HCT116 (cell line): ENCODE results near the gene PPIL6. TPM values are rescaled to one million over a fixed set of nuclear protein-coding genes. Genes with fewer than 3 reads are reported as not detected.

Experiments
- ATAC-seq: fragments of 200-7000 bp; cut with Tn5 transposase; 2 replicates; pipeline ENCODE4 v1.9.1; 2020; ENCODE audit warnings: mild to moderate bottlenecking, moderate library complexity
- BruUV-seq: library from RNA; stranded (reverse); fragments of 400-500 nt; replicated peaks from 2 replicates; lab custom pipeline; 2021; lab: Mats Ljungman, UMichigan
- CTCF ChIA-PET: fragments of 300-600 bp; sonication (Branson Sonifier 250); formaldehyde crosslinking; loops from one replicate; lab custom pipeline; 2021; ENCODE audit warnings: antibody characterized with exemption; lab: Charles Lee
- POLR2A ChIA-PET: fragments of 300-600, 350-600 bp; sonication (Branson Sonifier 250); formaldehyde crosslinking; loops from one replicate; lab custom pipeline; 2021; ENCODE audit warnings: antibody characterized with exemption; lab: Charles Lee
- RAD21 ChIA-PET, 2 experiments: fragments of 300-600 bp; sonication (Branson Sonifier 250); formaldehyde crosslinking; loops; one replicate each; lab custom pipeline; 2023; ENCODE audit warnings: low total read pairs in 2 of 2; ENCODE audit not compliant: uncharacterized antibody in 2 of 2, unreplicated experiment in 2 of 2, low non-redundant PET in 1 of 2; lab: Charles Lee
- DNase-seq: peaks from one replicate; pipeline ENCODE4 v3.0.0-alpha.2; 2010; ENCODE audit warnings: low read depth, low spot score
- H2AFZ ChIP-seq: fragments of 200-600 bp; shearing (Covaris generic), sonication (generic); 2 replicates; pipeline ENCODE4 v1.6.1; 2017; ENCODE audit warnings: low read depth, mixed run types, mixed read lengths, antibody characterized with exemption, low read length; ENCODE audit not compliant: poor library complexity, severe bottlenecking
- H3K27ac ChIP-seq: 2 replicates; pipeline ENCODE4 v1.5.1; 2012; ENCODE audit warnings: low read depth, low read length
- H3K27me3 ChIP-seq: fragments of 200-600 bp; sonication (generic); 2 replicates; pipeline ENCODE4 v1.6.1; 2016; ENCODE audit warnings: mixed run types, low read length, mixed read lengths; ENCODE audit not compliant: insufficient read depth
- H3K36me3 ChIP-seq, 2 experiments: fragments of 200-500 bp in 1 of 2; fragments of 200-600 bp in 1 of 2; sonication (Bioruptor generic) in 1 of 2; sonication (generic) in 1 of 2; 2 replicates each; pipeline versions ENCODE4 v1.5.1 to v1.6.1; 2014 to 2016; ENCODE audit warnings: low read length in 2 of 2, inconsistent platforms in 1 of 2, mixed read lengths in 1 of 2, mixed run types in 1 of 2; ENCODE audit not compliant: insufficient read depth in 2 of 2, control insufficient read depth in 1 of 2
- H3K4me1 ChIP-seq, 2 experiments: fragments of 200-600 bp in 1 of 2; sonication (generic) in 1 of 2; 2 replicates each; pipeline versions ENCODE4 v1.5.1 to v1.6.1; 2012 to 2017; ENCODE audit warnings: low read length in 2 of 2, inconsistent platforms in 1 of 2, mild to moderate bottlenecking in 1 of 2, mixed read lengths in 1 of 2, mixed run types in 1 of 2, moderate library complexity in 1 of 2; ENCODE audit not compliant: insufficient read depth in 2 of 2, control insufficient read depth in 1 of 2
- H3K4me2 ChIP-seq: fragments of 200-600 bp; sonication (generic); 2 replicates; pipeline ENCODE4 v1.6.1; 2017; ENCODE audit warnings: mixed run types, low read length, mixed read lengths
- H3K4me3 ChIP-seq, 2 experiments: fragments of 200-600 bp in 1 of 2; sonication (generic) in 1 of 2; replicated peaks in 1 of 2; 2 replicates each; pipeline ENCODE4 v1.5.1; 2011 to 2016; ENCODE audit warnings: low read length in 2 of 2, control low read depth in 1 of 2, low read depth in 1 of 2, mild to moderate bottlenecking in 1 of 2, mixed read lengths in 1 of 2, mixed run types in 1 of 2
- H3K79me2 ChIP-seq: fragments of 200-600 bp; sonication (generic); 2 replicates; pipeline ENCODE4 v1.6.1; 2017; ENCODE audit warnings: mild to moderate bottlenecking, mixed run types, low read length, moderate library complexity, mixed read lengths; ENCODE audit not compliant: insufficient read depth
- H3K9ac ChIP-seq: fragments of 200-600 bp; sonication (generic); 2 replicates; pipeline ENCODE4 v1.6.1; 2016; ENCODE audit warnings: low read length, mixed read lengths
- H3K9me2 ChIP-seq: fragments of 200-600 bp; sonication (generic), shearing (Covaris generic); 2 replicates; pipeline ENCODE4 v1.6.1; 2017; ENCODE audit warnings: mixed run types, mild to moderate bottlenecking, moderate library complexity; ENCODE audit not compliant: insufficient read depth
- H3K9me3 ChIP-seq, 2 experiments: fragments of 200-500 bp in 1 of 2; fragments of 200-600 bp in 1 of 2; sonication (Bioruptor generic) in 1 of 2; sonication (generic) in 1 of 2; 2 replicates each; pipeline ENCODE4 v1.6.1; 2014 to 2017; ENCODE audit warnings: low read length in 2 of 2, mixed read lengths in 2 of 2, inconsistent platforms in 1 of 2, low read depth in 1 of 2, mild to moderate bottlenecking in 1 of 2, mixed run types in 1 of 2, moderate library complexity in 1 of 2; ENCODE audit not compliant: control insufficient read depth in 1 of 2, insufficient read depth in 1 of 2
- H4K20me1 ChIP-seq: fragments of 200-600 bp; sonication (generic), shearing (Covaris generic); 2 replicates; pipeline ENCODE4 v1.6.1; 2017; ENCODE audit warnings: mixed run types, mild to moderate bottlenecking, moderate library complexity; ENCODE audit not compliant: insufficient read depth
- EGR1 ChIP-seq: IDR thresholded peaks from 2 replicates; pipeline ENCODE4 v1.6.1; 2012; ENCODE audit warnings: low read depth
- ELF1 ChIP-seq: IDR thresholded peaks from 2 replicates; pipeline ENCODE4 v1.6.1; 2012; ENCODE audit warnings: low read depth, borderline replicate concordance
- EZH2 ChIP-seq: fragments of 200-600 bp; sonication (generic); IDR thresholded peaks from 2 replicates; pipeline ENCODE4 v1.6.1; 2017; ENCODE audit warnings: antibody characterized with exemption, mixed run types
- FOSL1 ChIP-seq: IDR thresholded peaks from 2 replicates; pipeline ENCODE4 v1.6.1; 2012; ENCODE audit warnings: low read depth
- JUND ChIP-seq: IDR thresholded peaks from 2 replicates; pipeline ENCODE4 v1.6.1; 2012
- MAX ChIP-seq: IDR thresholded peaks from 2 replicates; pipeline ENCODE4 v1.6.1; 2012
- POLR2A ChIP-seq: IDR thresholded peaks from 2 replicates; pipeline ENCODE4 v1.7.0; 2011; ENCODE audit warnings: borderline replicate concordance; ENCODE audit not compliant: insufficient read depth, insufficient read length; ENCODE audit errors: extremely low read depth
- REST ChIP-seq: IDR thresholded peaks from 2 replicates; pipeline ENCODE4 v1.6.1; 2012; ENCODE audit warnings: low read depth
- SIN3A ChIP-seq: IDR thresholded peaks from 2 replicates; pipeline ENCODE4 v1.6.1; 2012; ENCODE audit warnings: low read depth
- SRF ChIP-seq: IDR thresholded peaks from 2 replicates; pipeline ENCODE4 v1.6.1; 2012; ENCODE audit warnings: low read depth
- TCF7L2 ChIP-seq: IDR thresholded peaks from 2 replicates; pipeline ENCODE4 v1.7.0; 2011; ENCODE audit warnings: borderline replicate concordance, inconsistent platforms; ENCODE audit not compliant: insufficient read depth, insufficient read length; ENCODE audit errors: extremely low read depth
- intact Hi-C: fragments of 100-400 bp; cut with micrococcal nuclease; formaldehyde crosslinking; loops from 2 replicates; pipeline ENCODE4 v1.10.0; 2022
- total RNA-seq: library from RNA; stranded (reverse); gene quantifications from one replicate; pipeline ENCODE4 v1.2.1, GENCODE V29; 2021; ENCODE audit not compliant: unreplicated experiment
- TF ChIP-seq, protein P1 (sequence below): IDR thresholded peaks from 2 replicates; pipeline ENCODE4 v1.6.1; 2012

The PPIL6 gene
- total RNA-seq, 1 experiment from 2014 or later, result 3.3 TPM

DNA sequence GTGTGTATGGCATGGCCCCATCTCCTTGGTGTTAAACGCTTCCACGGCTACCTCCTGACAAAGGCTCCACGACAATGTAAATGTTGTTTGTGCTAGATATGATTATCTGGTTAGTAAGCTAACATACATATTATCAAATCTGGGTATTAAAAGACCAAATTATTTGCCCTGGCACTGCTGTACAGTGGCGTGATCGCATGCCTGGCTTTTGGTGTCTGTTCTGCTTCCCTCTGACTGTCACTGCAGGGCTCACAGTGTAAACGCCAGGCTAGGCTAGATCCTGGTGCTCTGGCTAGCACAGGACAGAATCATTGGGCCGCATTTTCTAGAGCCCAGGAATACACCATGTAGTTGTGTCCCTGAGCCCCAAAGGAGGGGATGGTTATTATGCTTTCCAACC lies 96.9 kb downstream of the PPIL6 start (continued):
- TF ChIP-seq MAX (no peak), EZH2 (no peak), SRF (no peak)
- TF ChIP-seq, all 23 proteins: peak for 0

DNA sequence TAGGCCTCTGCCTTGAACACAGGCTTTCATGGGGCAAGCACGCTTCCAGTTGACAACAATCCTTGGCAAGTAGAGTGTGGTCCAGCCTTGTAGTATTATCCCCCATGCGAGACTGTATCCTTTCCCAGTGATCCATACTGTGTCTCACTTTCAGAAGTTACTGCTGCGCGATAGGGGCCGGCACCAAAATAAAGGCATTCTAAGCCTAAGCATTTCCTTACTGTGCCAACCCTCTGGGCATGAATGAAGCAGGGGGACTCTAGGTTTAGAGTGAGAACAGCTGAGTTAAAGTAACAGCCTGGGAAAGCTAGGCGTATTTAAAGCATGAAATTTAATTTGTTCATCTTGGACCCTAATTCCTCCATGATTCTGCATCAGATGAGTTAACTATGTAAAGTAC lies 97.5 kb downstream of the PPIL6 start:
- DNase-seq (no peak), ATAC-seq (no peak)
- peaks cover 5 to 6% of the 10 kb centered on the region in 2 experiments; a peak in 2 of 4 replicates for H3K4me1 ChIP-seq
- no peaks in the 10 kb centered on the region for H3K79me2 ChIP-seq
- BruUV-seq, result no TSS peak
- H3K9ac ChIP-seq, result no peak overlapping the region
- no peak overlapping the region for H3K4me3 ChIP-seq
- H3K27me3 ChIP-seq, result no peaks in the 10 kb centered on the region
- no peaks in the 10 kb centered on the region for H3K9me3 ChIP-seq
- no peaks in the 10 kb centered on the region for H3K36me3 ChIP-seq
- CTCF ChIA-PET, result no interaction called here
- TF ChIP-seq TCF7L2 (no peak), EGR1 (no peak), REST (no peak), JUND (no peak), POLR2A (no peak), SIN3A (no peak), SRF (no peak), ELF1 (no peak), FOSL1 (no peak), EZH2 (no peak)
- TF ChIP-seq, protein P1, sequence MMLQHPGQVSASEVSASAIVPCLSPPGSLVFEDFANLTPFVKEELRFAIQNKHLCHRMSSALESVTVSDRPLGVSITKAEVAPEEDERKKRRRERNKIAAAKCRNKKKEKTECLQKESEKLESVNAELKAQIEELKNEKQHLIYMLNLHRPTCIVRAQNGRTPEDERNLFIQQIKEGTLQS, result no peak
- no peak overlapping the region for H2AFZ ChIP-seq
- intact Hi-C loops, result no loop called here
- POLR2A ChIA-PET, result no interaction called here
- RAD21 ChIA-PET, result no interaction called here
- H3K27ac ChIP-seq, result no peak overlapping the region
- no peaks in the 10 kb centered on the region for H3K9me2 ChIP-seq
- H3K4me2 ChIP-seq, result no peak overlapping the region
- no peaks in the 10 kb centered on the region for H4K20me1 ChIP-seq
